Mucosa of rectum (tissue), 2 donors: ENCODE measurements around the gene PIGR.

Experiments used
- H3K27ac ChIP-seq, 2 donors: one replicate each; pipeline ENCODE4 v1.7.0; 2013; ENCODE audit warnings: inconsistent platforms in 2 of 2, low read depth in 2 of 2, low read length in 2 of 2
- H3K27me3 ChIP-seq, 2 donors: one replicate each; pipeline ENCODE4 v1.7.0; 2013; ENCODE audit warnings: low read length in 2 of 2; ENCODE audit not compliant: control insufficient read depth in 2 of 2, insufficient read depth in 2 of 2
- H3K36me3 ChIP-seq, 2 donors: one replicate each; pipeline ENCODE4 v1.7.0; 2013; ENCODE audit warnings: low read length in 2 of 2; ENCODE audit not compliant: control insufficient read depth in 2 of 2, insufficient read depth in 2 of 2
- H3K4me1 ChIP-seq, 2 donors: one replicate each; pipeline ENCODE4 v1.7.0; 2013; ENCODE audit warnings: low read length in 2 of 2, mild to moderate bottlenecking in 1 of 2; ENCODE audit not compliant: control insufficient read depth in 2 of 2, insufficient read depth in 2 of 2
- H3K4me3 ChIP-seq, 2 donors: one replicate each; pipeline ENCODE4 v1.7.0; 2013; ENCODE audit warnings: low read length in 2 of 2
- H3K9ac ChIP-seq, 2 donors: one replicate each; pipeline ENCODE4 v1.7.0; 2013; ENCODE audit warnings: low read length in 2 of 2, low read depth in 1 of 2, mild to moderate bottlenecking in 1 of 2
- H3K9me3 ChIP-seq, 2 donors: one replicate each; pipeline ENCODE4 v1.7.0; 2013; ENCODE audit warnings: low read length in 2 of 2; ENCODE audit not compliant: control insufficient read depth in 2 of 2
- donor health status: healthy.
- donor health status: Normal muscosa, but diverticular disease.

Gene PIGR

GRCh38 chr1:206961668-206962067 is 15.4 kb upstream of the PIGR start:
- no peak overlapping the region for H3K27ac ChIP-seq
- H3K9ac ChIP-seq: no peak overlapping the region
- H3K9me3 ChIP-seq: no peaks in the 10 kb centered on the region
- H3K36me3 ChIP-seq: no peaks in the 10 kb centered on the region
- H3K27me3 ChIP-seq: no peaks in the 10 kb centered on the region
- H3K4me3 ChIP-seq: no peak overlapping the region
- H3K4me1 ChIP-seq: peaks cover 24 to 27% of the 10 kb centered on the region in 2 donors

DNA sequence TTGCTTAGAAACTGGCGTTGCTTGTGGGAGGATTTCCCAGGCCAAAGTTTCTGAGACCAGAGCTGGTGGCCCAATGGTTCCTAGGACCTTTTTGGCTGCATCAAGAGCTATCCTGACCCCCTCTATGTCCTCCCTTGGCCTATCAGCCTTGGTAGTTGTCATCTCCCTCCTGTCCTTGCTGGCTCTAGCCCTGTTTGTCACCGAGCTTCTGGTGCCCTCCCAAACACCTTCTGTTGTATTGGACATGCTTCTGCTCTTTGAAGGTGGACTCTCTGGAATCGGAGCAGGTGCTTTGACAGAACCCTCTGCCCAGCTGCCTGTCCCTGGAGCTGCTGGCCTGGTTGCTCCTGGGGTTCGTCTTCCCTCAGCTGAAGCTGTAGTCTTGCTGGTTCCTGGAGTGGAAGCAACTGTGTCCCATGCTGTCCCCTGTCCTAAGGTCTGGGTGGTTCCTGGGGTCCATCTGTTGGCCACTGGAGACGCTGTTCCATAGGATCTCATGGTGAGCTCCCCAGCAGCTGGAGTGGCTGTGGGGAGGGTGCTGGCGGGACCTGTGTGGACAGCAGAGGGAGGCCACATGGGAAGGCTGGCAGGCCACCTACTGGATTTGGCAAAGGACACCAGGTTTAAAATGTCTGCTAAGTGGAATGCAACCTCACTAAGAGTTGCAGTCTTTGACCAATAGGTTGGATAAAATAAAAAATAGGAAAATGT is 14.6 kb upstream of the PIGR start:
- H3K27ac ChIP-seq: no peak overlapping the region
- H3K36me3 ChIP-seq: no peaks in the 10 kb centered on the region
- H3K9ac ChIP-seq: no peak overlapping the region
- H3K27me3 ChIP-seq: no peaks in the 10 kb centered on the region
- no peak overlapping the region for H3K4me3 ChIP-seq
- no peaks in the 10 kb centered on the region for H3K9me3 ChIP-seq
- H3K4me1 ChIP-seq: peaks cover 30 to 31% of the 10 kb centered on the region in 2 donors

GRCh38 chr1:206958144-206958543 is 11.9 kb upstream of the PIGR start:
- H3K4me1 ChIP-seq: peaks cover 38 to 45% of the 10 kb centered on the region in 2 donors
- H3K27ac ChIP-seq: no peak overlapping the region
- H3K36me3 ChIP-seq: no peaks in the 10 kb centered on the region
- no peaks in the 10 kb centered on the region for H3K27me3 ChIP-seq
- H3K4me3 ChIP-seq: no peak overlapping the region
- no peaks in the 10 kb centered on the region for H3K9me3 ChIP-seq
- no peak overlapping the region for H3K9ac ChIP-seq

DNA sequence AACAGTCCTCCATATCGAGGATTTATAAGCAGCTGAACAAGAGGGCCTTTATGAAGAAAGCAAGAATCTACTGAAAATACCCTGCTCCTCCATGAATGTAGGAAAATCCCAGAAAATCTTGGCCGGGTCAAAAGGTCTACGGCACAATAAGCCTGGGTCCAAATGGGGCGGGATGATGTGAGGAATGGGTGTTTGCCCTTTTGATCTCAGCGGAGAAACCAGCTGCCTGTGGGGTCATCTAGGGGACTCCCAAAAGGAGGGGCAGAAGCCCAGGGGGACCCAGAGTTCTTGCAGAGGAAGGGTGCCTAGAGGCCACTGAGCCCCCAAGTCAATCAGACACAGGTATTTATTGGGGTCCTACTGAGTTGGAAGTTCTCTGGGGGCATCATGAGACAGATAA is 11.4 kb upstream of the PIGR start:
- H3K27me3 ChIP-seq: no peaks in the 10 kb centered on the region
- peaks cover 36 to 44% of the 10 kb centered on the region in 2 donors for H3K4me1 ChIP-seq
- H3K9me3 ChIP-seq: no peaks in the 10 kb centered on the region
- H3K9ac ChIP-seq: no peak overlapping the region
- H3K27ac ChIP-seq: no peak overlapping the region
- no peak overlapping the region for H3K4me3 ChIP-seq
- H3K36me3 ChIP-seq: no peaks in the 10 kb centered on the region

DNA sequence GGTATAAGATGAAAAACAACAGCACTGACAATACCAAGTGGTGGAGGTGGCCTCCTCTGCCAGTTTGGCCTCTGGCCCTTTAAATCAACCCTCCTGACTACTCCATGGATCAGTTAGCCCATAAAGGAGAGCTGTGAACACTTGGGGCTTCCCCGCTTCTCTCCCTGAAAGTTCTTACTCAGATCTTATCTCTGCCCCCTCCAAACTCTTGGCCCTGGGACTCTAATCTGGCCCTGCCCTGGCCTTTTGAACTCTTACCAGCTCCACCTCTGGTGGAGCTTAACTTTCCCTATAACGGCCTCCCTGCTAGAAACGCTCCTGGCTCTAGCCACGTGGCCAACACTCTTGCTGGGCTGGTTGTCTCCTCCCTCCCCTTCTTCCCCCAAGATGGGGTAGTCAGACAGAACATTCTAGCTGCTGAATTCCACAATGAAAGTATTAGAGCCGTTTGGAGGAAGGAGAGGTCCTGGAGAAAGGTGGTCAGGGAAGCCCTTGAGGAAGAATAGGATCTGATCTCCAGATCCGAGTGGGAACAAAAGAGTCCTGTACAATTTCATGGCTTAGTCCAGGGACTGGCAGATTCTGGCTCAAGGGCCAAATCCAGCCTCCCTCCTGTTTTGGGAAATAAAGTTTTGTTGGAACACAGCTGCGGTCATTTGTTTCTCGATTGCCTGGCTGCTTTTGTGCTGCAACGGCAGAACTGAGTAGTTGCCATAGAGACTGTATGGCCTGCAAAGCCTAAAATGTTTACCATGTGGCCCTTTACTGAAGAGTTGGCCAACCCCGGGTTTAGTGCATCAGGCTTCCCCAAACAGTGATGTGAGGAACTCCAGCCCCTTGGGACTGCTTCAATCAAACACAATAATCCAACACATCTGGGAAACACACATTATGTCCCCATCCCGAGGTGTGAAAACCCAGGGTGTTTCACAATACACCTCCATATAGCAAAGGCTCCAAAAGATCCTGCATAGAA is 9.5 kb upstream of the PIGR start:
- H3K9ac ChIP-seq: peak overlapping the region; percentile 10 to 71
- H3K27me3 ChIP-seq: no peaks in the 10 kb centered on the region
- H3K9me3 ChIP-seq: no peaks in the 10 kb centered on the region
- peak overlapping the region; percentile 89 to 91 for H3K27ac ChIP-seq
- no peaks in the 10 kb centered on the region for H3K36me3 ChIP-seq
- peak overlapping the region in 1 of 2 donors; percentile 13 for H3K4me3 ChIP-seq
- peaks cover 43 to 57% of the 10 kb centered on the region in 2 donors for H3K4me1 ChIP-seq

- Histone ChIP-seq H3K27me3 (no peaks in the 10 kb centered on the region), H3K36me3 (no peaks in the 10 kb centered on the region), H3K9ac (peak overlapping the region; percentile 10 to 71), H3K4me1 (peaks cover 43 to 63% of the 10 kb centered on the region in 2 donors), H3K27ac (peak overlapping the region; percentile 89 to 91), H3K9me3 (no peaks in the 10 kb centered on the region), H3K4me3 (no peak overlapping the region)
Observed at GRCh38 chr1:206954459-206955342, 8.4 kb upstream of the PIGR start.

GRCh38 chr1:206953626-206954025 is 7.4 kb upstream of the PIGR start:
- Histone ChIP-seq H3K36me3 (no peaks in the 10 kb centered on the region), H3K9ac (peak overlapping the region; percentile 47 to 71)

DNA sequence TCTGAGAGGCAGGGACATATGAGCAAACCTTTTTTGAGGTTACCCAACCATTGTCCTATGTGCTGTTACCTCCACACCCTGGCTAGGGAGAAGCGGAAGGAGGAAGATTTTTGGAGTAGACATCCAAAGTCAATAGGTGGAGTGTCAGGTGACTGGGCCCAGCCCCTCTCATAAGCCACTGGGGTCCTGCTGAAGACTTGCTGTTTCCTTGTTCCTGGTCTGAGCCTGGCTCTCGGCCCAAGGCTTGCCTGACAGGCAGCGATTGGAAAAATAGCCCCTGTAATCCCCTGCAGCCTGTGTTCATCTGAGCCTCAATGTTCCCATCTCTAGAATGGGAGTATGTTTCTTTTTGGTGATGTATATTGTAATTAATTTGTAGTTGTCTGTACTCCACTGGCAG is 6.9 kb upstream of the PIGR start:
- Histone ChIP-seq H3K9me3 (no peaks in the 10 kb centered on the region), H3K4me1 (peaks cover 55 to 76% of the 10 kb centered on the region in 2 donors), H3K9ac (peak overlapping the region in 1 of 2 donors; percentile 71), H3K36me3 (no peaks in the 10 kb centered on the region), H3K27ac (peak overlapping the region; percentile 89 to 91), H3K4me3 (no peak overlapping the region), H3K27me3 (no peaks in the 10 kb centered on the region)

More at GRCh38 chr1:206953626-206954025, 7.4 kb upstream of the PIGR start:
- H3K4me3 ChIP-seq: no peak overlapping the region
- H3K4me1 ChIP-seq: peaks cover 50 to 71% of the 10 kb centered on the region in 2 donors
- no peaks in the 10 kb centered on the region for H3K27me3 ChIP-seq
- H3K27ac ChIP-seq: peak overlapping the region; percentile 89 to 91
- no peaks in the 10 kb centered on the region for H3K9me3 ChIP-seq

DNA sequence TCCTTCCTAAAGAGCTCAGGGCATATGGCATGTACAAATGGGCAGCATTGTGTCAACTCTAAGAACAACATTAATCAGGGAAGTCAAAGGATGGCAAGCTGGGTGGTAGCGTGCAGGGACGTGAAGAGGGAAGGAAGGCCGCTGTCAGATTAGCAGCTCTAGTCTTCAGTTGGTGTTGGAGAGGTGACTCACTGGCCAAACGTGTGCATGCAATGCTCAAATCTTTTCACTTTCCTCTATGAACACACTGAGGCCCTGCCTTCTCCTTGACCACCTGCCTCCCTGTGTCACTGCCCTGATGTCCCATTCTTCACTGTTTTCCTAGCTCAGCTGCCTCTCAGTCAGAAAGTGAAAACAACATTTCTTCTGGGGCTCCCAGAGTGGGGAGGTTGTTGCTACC is 5.9 kb upstream of the PIGR start:
- Histone ChIP-seq H3K4me1 (peaks cover 60 to 84% of the 10 kb centered on the region in 2 donors), H3K9ac (peak overlapping the region in 1 of 2 donors; percentile 50)

More for the DNA sequence above, 5.9 kb upstream of the PIGR start:
- Histone ChIP-seq H3K4me3 (peak overlapping the region; percentile 17 to 24), H3K27me3 (no peaks in the 10 kb centered on the region), H3K9me3 (no peaks in the 10 kb centered on the region), H3K36me3 (no peaks in the 10 kb centered on the region), H3K27ac (peak overlapping the region; percentile 89 to 91)
